Measurements from ENCODE around the gene RIPOR3.

- TF ChIP-seq CTCF (IDR thresholded peaks at IDR 0.05; ENCODE audit: insufficient read depth, low read length) = no peak
- no peak for TF ChIP-seq REST (IDR thresholded peaks at IDR 0.05; ENCODE audit: insufficient replicate concordance, low read depth)
- no peak for TF ChIP-seq POLR2AphosphoS5 (IDR thresholded peaks at IDR 0.05; ENCODE audit: low read depth)
- no peak for TF ChIP-seq SPI1 (IDR thresholded peaks at IDR 0.05; ENCODE audit: borderline replicate concordance, low read depth)
Measured at GRCh38 chr20:50723672-50724071, 32.3 kb upstream of the RIPOR3 start.
